NCI-H774 (cell line): Measurements from ENCODE around the gene SNRNP70.

Source experiments
- DNase-seq: peaks from one replicate; lab custom pipeline; 2025; lab: John Stamatoyannopoulos, UW

The SNRNP70 gene

GRCh38 chr19:49064768-49065611, 20.3 kb upstream of the SNRNP70 start, which contains the start of gene NTF4:
TSS of gene NTF4 (minus strand) at chr19:49064818. CDS start at chr19:49061997, 2,821 bp downstream.
- DNase-seq: no peak

DNA sequence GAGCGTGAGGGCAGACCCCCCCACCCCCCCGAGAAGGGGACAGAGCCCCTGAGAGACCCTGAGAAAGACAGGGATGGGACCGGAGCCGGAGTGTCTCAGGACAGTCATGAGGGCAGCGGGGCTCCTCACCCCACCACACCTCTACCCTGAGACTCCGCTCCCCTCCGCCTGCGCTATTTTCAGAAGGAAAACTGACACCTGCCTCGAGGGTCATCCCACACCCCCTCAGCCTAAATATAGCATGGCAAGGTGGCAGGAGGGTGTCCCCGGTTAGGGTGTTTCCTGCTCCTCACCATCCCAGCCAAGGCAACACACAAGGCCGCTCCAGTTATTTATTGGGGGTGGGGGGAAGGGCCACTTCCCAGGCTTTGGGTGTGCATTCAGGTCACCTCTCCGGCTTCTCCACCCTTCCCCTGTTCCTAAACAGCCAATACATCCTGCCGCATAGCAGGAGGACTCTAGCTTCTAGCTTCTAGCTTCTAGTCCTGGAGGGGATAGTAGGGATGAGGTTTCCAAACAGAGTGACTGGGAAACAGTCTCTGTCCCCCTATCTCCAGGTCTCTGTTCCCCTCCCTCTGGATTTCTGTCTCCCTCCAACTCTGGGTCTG, 19.2 kb upstream of the SNRNP70 start:
- no peak for DNase-seq

DNA sequence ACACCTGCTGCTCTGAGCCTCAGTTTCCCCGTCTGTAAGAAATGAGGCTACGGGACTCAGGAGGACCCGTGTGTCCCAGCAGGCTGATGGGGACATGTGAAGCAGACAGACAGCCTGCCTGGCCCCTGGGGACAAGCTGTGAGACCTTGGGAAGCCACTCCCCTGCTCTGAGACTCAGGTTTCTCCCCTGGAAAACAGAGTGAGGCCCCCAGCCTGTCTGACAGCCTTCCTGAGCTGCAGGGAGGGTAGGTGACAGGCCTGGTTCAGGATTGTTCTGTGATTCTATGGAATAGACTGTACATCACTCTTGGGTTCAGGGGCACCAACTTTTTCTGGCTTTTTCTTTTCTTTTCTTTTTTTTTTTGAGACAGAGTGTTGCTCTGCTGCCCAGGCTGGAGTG, 17.7 kb upstream of the SNRNP70 start:
- DNase-seq: no peak

DNA sequence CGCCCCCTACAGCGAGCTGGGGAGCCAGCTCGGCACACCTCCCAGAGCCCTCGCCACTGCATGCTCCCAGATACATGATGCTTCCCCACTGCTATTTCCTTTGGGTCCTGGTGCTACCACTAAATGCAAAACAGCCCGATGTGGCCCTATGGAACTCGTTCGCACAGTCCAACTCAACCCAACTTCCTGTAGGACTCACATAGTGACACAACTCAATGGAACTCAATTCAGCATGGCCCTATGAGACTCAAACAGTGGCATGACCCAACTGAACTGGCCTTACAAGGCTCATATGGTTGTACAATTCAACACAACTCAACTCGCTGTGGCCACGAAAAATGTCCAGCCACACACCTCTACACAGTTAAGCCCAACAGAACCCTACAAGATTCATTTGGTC, 16.2 kb upstream of the SNRNP70 start:
- no peak for DNase-seq

- DNase-seq: no peak
These were observed 14.8 kb upstream of the SNRNP70 start for GRCh38 chr19:49070416-49070815.

DNA sequence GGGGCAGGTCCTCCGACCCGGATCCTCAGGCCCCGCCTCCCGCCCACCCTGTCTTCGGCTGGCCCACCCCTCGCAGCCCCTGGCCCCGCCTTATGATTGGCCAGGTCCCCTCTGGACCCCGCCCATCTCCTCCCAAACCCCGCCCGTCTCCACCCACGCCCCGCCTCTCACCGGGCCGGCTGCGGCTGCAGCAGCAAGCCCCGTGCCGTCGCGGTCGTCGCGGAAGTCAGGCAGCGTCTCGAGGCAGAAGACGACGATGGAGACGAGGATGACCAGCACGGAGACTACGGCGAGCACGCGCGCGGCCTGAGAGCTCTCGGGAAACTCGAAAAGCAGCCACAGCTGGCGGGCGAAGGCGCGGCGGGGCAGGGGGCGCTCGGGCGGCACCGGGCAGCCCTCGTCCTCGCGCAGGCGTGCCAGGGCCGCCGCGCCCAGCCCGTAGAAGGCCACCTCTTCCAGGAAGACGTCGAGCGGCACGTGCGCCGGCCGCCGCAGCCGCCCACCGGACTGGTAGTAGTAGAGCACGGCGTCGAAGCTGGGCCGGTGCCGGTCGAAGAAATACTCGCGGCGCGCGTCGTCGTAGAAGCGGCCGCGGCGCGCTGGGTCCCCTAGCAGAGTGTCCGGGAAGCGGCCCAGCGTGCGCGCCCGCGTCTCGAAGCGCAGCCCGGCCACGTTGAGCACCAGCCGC, 13.2 kb upstream of the SNRNP70 start:
- no peak for DNase-seq

GRCh38 chr19:49073514-49074378, 11.5 kb upstream of the SNRNP70 start:
- DNase-seq: no peak

GRCh38 chr19:49074869-49075268, 10.4 kb upstream of the SNRNP70 start:
- DNase-seq: peak; percentile 33

DNA sequence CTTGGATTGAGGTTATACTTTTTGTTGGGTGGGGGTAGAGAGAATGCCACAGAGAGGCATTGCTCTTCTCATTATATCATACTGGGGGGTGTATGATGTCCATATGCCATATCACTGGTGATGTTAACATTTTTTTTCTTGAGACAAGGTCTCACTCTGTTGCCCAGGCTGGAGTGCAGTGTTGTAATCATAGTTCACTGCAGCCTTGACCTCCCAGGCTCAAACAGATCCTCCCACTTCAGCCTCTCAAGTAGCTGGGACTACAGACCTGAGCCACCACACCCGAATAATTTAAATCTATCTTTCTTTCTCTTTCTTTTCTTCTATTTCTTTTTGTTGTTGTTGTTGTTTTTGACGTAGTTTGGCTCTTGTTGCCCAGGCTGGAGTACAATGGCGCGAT, 4.9 kb upstream of the SNRNP70 start:
- no peak for DNase-seq

GRCh38 chr19:49081273-49081672, 4.0 kb upstream of the SNRNP70 start:
- DNase-seq: no peak

DNA sequence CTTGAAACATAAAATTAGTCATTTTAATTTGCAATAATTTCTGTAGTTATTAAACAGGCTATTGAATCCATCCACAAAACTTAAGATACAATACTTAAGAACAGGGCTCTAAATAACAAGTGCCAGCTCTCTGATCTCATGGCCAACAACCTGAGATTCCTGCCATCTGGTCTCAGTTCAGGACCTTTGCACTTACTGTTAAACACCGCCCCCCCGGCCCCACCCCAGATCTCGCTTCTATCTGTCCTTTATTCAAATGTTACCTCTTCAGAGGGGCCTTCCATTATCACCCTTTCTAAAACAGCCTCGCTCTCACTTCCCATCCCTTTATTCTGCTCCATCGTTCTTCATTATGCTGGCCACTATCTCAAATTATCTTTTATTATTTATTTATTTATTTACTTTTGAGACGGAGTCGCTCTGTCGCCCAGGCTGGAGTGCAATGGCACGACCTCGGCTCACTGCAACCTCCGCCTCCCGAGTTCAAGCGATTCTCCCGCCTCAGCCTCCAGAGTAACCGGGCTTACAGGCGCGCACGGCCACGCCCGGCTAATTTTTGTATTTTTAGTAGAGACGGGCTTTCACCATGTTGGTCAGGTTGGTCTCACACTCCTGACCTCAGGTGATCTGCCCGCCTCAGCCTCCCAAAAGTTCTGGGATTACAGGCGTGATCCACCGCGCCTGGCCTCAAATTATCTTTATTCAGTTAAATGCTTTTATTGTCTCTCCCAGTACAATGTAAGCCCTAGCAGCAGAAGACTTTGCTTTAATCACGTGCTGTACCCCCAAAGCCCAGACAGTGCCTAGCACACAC, 838 bp upstream of the SNRNP70 start:
- no peak for DNase-seq

GRCh38 chr19:49085868-49086232, 599 bp downstream of the SNRNP70 start:
- no peak for DNase-seq

DNA sequence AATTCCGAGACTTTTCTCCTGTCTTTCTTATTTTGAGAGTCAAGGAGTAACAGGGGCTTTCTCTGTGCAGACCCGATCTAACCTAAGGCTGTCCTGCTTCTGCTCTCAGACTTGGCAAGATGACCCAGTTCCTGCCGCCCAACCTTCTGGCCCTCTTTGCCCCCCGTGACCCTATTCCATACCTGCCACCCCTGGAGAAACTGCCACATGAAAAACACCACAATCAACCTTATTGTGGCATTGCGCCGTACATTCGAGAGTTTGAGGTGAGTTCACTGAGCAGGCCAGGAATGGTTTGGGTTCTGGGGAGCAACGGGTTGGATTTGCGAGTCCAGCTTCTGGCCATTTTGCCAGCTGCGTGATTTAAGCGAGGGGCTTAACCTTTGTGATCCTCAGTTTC, 1.0 kb downstream of the SNRNP70 start:
- DNase-seq: no peak

DNA sequence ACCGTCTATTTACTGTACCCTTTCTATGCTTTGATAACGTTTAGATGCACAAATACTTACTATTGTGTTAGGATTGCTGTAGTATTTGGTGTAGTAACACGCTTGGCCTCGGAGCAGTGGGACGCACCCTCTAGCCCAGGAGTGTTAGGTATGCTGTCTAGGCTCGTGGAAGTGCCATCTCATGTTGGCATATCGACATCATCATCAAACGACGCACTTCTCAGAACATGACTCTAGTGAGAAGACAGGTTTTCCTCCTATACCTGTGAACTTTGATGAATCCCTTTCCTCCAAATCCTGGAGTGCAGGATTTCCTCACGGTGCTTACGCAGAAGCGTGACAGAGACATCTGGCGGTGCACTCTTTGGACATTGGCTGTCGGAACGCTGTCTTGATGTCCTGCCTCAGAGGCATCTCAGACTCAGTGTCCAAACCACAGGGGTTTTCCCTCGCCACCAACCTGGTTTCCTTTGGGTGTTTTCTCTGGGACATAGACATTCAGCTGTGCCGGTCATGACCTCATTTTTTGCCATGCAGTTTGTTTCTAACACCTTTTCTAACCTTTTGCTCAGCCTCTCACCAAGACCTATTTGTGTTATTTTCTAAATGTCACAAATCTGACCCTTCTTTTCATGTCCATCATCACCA, 6.3 kb downstream of the SNRNP70 start:
- DNase-seq: no peak

DNA sequence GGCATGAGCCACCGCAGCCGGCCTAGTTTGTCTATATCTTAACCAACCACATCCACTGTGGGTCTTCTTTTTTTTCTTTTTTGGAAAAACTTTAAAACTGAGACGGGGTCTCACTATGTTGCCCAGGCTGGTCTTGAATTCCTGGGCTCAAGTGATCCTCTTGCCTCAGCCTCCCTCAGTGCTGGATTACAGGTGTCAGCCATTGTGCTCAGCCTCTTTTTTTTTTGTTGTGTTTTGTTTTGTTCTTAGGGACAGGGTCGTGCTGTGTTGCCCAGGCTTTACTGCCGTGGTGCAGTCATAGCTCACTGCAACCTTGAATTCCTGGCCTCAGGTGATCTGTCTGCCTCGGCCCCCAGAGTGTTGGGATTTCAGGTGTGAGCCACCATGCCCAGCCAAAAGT, 7.4 kb downstream of the SNRNP70 start:
- no peak for DNase-seq

GRCh38 chr19:49094505-49095482, 9.5 kb downstream of the SNRNP70 start:
- DNase-seq: no peak

GRCh38 chr19:49097453-49098288, 12.4 kb downstream of the SNRNP70 start:
- peak; percentile 55 for DNase-seq

DNA sequence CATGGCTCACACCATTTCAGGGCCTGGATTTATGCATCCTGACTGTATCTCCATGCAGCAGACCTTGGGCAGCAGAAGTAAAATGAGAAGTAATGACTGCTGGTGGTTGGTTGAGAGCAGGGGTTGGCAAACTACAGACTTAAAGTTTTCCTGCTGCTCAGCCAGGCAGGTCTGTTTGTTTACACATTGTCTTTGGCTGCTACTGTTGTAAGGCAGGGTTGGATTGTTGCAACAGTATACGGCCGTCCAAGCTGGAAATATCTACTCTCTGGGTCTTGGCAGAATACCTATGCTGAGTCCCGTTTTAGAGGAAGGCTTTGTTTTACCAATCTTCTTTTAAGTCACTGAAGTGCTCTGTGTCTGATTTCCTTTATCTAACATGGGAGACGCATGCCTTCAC, 13.5 kb downstream of the SNRNP70 start:
- no peak for DNase-seq

DNA sequence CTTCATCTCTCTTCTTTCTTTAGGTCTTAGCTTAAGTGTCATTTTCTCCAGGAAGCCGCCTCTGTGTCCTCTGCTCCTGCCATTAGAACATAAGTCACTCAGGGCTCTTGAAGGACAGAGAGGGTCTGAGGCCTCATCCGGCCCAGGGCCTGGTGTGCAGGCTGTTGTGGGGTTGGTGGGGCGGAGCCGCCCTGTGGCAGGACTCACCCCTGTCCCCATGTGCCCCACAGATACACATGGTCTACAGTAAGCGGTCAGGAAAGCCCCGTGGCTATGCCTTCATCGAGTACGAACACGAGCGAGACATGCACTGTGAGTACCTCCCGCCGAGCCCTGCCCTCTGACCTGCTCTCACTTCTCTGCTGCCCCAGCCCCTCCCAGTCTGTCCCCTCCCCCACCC, 15.9 kb downstream of the SNRNP70 start:
- no peak for DNase-seq
